Common myeloid progenitor, CD34-positive (primary cell): ENCODE results near the gene ZNF536.

Source experiments
- CTCF ChIA-PET: fragments of 350-600 bp; sonication (Branson Sonifier 250); formaldehyde crosslinking; loops from one replicate; lab custom pipeline; 2021; ENCODE audit warnings: antibody characterized with exemption; lab: Charles Lee
- POLR2A ChIA-PET: fragments of 350-600 bp; sonication (Branson Sonifier 250); formaldehyde crosslinking; loops from one replicate; lab custom pipeline; 2021; ENCODE audit warnings: antibody characterized with exemption; lab: Charles Lee
- DNase-seq, 3 donors: peaks; one replicate each; pipeline versions ENCODE4 v3.0.0 to v3.0.0-alpha.2; 2013
- H3K27ac ChIP-seq, 2 experiments: 1 replicate in 1 of 2; 2 replicates in 1 of 2; pipeline ENCODE4 v1.7.0; 2013; ENCODE audit warnings: inconsistent platforms in 2 of 2, low read length in 2 of 2, mild to moderate bottlenecking in 2 of 2, low read depth in 1 of 2, moderate library complexity in 1 of 2; ENCODE audit not compliant: severe bottlenecking in 2 of 2, insufficient read depth in 1 of 2, poor library complexity in 1 of 2
- H3K27me3 ChIP-seq, 5 experiments: replicated peaks in 2 of 5; 1 replicate in 3 of 5; 2 replicates in 2 of 5; pipeline versions ENCODE4 v1.6.1 to v1.7.0; 2013; ENCODE audit warnings: low read length in 4 of 5, mild to moderate bottlenecking in 2 of 5, moderate library complexity in 2 of 5, inconsistent platforms in 1 of 5; ENCODE audit not compliant: insufficient read depth in 5 of 5, control insufficient read depth in 4 of 5
- H3K36me3 ChIP-seq, 4 experiments: 1 replicate in 2 of 4; 2 replicates in 2 of 4; pipeline versions ENCODE4 v1.6.1 to v1.7.0; 2013; ENCODE audit warnings: low read length in 3 of 4, control low read depth in 1 of 4, mild to moderate bottlenecking in 1 of 4; ENCODE audit not compliant: control insufficient read depth in 4 of 4, insufficient read depth in 4 of 4
- H3K4me1 ChIP-seq, 4 experiments: 1 replicate in 3 of 4; 2 replicates in 1 of 4; pipeline versions ENCODE4 v1.6.1 to v1.7.1; 2013; ENCODE audit warnings: low read length in 3 of 4, mild to moderate bottlenecking in 3 of 4, control low read depth in 1 of 4, inconsistent platforms in 1 of 4, moderate library complexity in 1 of 4; ENCODE audit not compliant: control insufficient read depth in 4 of 4, insufficient read depth in 4 of 4; ENCODE audit errors: control extremely low read depth in 1 of 4
- H3K4me3 ChIP-seq, 7 experiments: 1 replicate in 4 of 7; 2 replicates in 3 of 7; pipeline versions ENCODE4 v1.5.1 to v1.7.0; 2013; ENCODE audit warnings: mild to moderate bottlenecking in 7 of 7, low read length in 6 of 7, moderate library complexity in 6 of 7, inconsistent platforms in 2 of 7, low read depth in 2 of 7, control low read depth in 1 of 7; ENCODE audit not compliant: insufficient read depth in 4 of 7, control insufficient read depth in 1 of 7; ENCODE audit errors: extremely low read depth in 1 of 7
- H3K9me3 ChIP-seq, 5 experiments: 1 replicate in 4 of 5; 2 replicates in 1 of 5; pipeline versions ENCODE4 v1.6.1 to v1.7.1; 2013; ENCODE audit warnings: low read length in 4 of 5, mild to moderate bottlenecking in 2 of 5, inconsistent platforms in 1 of 5, low read depth in 1 of 5, moderate library complexity in 1 of 5; ENCODE audit not compliant: control insufficient read depth in 4 of 5, insufficient read depth in 2 of 5; ENCODE audit errors: control extremely low read depth in 1 of 5
- WGBS: methylation state at CpG from one replicate; pipeline ENCODE4 v1.1.5; 2013; ENCODE audit not compliant: insufficient coverage; 5-methylcytosine and 5-hydroxymethylcytosine counted together

The ZNF536 gene

DNA sequence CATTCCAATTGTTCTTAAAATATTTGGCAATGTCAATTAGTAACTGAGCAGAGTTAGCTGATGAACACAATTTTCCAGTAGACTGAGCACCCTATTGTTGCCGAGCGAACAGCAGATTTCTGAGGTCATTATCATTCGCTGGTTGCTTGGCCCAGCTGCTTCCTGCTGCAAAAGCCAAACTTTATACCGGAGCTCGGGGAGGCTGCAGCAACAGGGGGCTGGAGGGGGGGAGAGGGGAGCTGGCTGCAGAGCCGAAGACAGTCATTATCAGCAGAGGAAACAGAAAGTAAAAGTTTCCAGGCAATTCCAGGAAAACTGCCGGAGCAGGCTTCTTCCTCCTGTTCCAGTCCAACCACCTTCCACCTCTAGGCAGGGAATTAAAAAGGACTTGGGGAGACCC lies 77.9 kb downstream of the ZNF536 start:
- Histone ChIP-seq H3K9me3 (no peaks in the 10 kb centered on the region), H3K4me1 (peaks cover 6 to 19% (median 11%) of the 10 kb centered on the region in 4 experiments), H3K27me3 (no peaks in the 10 kb centered on the region), H3K36me3 (no peaks in the 10 kb centered on the region), H3K4me3 (peak overlapping the region in 6 of 7 experiments; percentile 17 to 74 (median 38)), H3K27ac (no peak overlapping the region)
- ChIA-PET CTCF (no interaction called here), POLR2A (interaction anchor here (0.7 kb wide), 1 partner anchor 940 kb away, joined by 4 read pairs; no protein-coding TSS in a partner anchor)
- WGBS: 0% methylated on average over 5 of the region's 7 CpGs
- DNase-seq: peak; percentile 67 to 95 (median 91)

DNA sequence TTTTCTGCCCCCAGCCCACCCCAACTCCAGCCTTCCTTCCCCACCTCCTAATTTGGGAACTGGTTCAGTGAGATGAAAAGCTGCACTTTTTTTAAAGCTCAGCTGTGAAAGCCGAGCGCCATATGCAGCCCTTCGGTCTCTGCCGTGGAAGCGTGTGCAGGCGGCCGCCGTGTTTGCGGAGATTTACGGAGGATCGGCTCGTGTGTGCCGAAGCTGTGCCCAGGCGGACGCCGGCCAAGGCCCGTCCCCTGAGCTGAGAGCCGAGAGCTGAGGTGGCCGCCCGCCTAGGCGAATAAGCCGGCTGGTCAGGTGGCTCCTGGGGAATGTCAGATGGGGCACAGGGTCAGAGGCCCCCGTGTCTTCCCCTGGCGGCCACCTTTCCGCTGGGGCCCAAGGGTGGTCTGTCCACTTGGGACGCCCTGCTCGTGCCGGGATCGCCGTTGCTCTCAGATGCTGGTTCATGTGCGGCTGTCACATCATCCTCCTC lies 78.7 kb downstream of the ZNF536 start:
- H3K27ac ChIP-seq: no peak overlapping the region
- peaks cover 6 to 19% (median 11%) of the 10 kb centered on the region in 4 experiments for H3K4me1 ChIP-seq
- ChIA-PET CTCF (no interaction called here), POLR2A (no interaction called here)
- no peaks in the 10 kb centered on the region for H3K27me3 ChIP-seq
- no peak for DNase-seq
- H3K4me3 ChIP-seq: peak overlapping the region in 3 of 7 experiments; percentile 39 to 74 (median 70)
- H3K9me3 ChIP-seq: no peaks in the 10 kb centered on the region
- no peaks in the 10 kb centered on the region for H3K36me3 ChIP-seq
- WGBS: 85% methylated on average over 30 of the region's 31 CpGs

DNA sequence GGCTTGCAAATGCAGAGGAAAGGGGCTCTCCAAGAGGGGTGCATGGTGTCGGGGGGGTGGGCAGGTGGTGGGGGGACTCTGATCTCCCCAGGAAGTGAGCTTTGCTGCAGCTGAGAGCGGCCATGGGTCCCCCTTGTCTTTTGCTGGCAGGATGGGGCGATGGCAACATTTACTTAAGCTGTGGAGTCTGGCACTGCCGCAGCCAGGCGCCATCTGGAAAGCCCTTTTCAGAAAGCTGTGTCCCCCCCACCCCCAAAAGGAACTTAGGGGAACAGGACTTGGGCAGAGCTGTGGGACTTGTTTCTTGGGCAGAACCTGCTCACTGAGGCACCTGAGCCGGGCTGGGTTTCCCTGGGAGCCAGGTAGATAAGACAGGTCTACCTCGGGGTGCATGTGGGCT lies 80.7 kb downstream of the ZNF536 start:
- WGBS: 90% methylated on average over 3 of the region's 7 CpGs
- ChIA-PET POLR2A (no interaction called here), CTCF (no interaction called here)
- Histone ChIP-seq H3K4me3 (no peak overlapping the region), H3K27ac (no peak overlapping the region), H3K36me3 (no peaks in the 10 kb centered on the region), H3K27me3 (no peaks in the 10 kb centered on the region), H3K4me1 (peaks cover 6 to 19% (median 11%) of the 10 kb centered on the region in 4 experiments), H3K9me3 (no peaks in the 10 kb centered on the region)
- DNase-seq: no peak

DNA sequence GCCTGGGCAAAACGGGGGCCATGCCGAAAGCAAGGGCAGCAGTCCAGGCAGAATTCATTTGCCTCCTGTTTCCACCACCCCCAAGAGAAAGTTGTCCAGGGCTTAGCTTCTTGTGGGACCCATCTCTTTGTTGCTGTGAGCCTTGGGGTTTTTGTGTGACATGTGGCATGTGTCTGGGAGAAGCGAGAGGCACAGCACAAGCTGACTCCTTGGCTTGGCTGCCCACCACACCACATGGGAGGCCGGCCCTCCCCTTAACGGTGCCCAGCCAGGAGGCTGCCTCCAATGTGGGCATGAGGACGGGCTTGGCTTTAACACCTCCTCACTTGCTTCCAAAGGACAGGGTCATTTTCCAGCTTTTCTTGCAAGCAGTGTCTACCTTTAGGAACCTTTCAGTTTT lies 81.6 kb downstream of the ZNF536 start:
- H3K9me3 ChIP-seq: no peaks in the 10 kb centered on the region
- 92% methylated on average over 5 of the region's 6 CpGs for WGBS
- CTCF ChIA-PET: no interaction called here
- no peak overlapping the region for H3K27ac ChIP-seq
- H3K4me3 ChIP-seq: no peak overlapping the region
- peaks cover 6 to 19% (median 11%) of the 10 kb centered on the region in 4 experiments for H3K4me1 ChIP-seq
- no peaks in the 10 kb centered on the region for H3K27me3 ChIP-seq
- DNase-seq: no peak
- H3K36me3 ChIP-seq: no peaks in the 10 kb centered on the region
- POLR2A ChIA-PET: no interaction called here

DNA sequence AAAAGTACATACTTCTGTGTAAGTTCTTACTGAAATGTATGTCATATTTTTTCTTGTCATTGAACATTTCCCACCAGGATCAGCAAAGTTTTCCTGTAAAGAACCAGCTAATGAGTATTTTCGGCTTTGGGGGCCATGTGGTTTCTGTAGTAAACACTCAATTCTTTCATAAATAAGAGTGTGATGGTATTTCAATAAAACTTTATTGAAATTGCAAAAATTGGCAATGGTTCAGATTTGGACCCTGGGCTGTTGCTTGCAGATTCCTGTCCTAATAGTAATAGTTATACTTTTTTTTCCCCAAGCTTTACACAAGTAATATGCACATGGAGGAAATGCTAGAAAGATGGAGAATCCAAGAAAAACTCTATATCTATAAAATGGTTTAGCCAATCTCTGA lies 83.7 kb downstream of the ZNF536 start:
- POLR2A ChIA-PET: no interaction called here
- H3K27ac ChIP-seq: no peak overlapping the region
- H3K27me3 ChIP-seq: no peaks in the 10 kb centered on the region
- no CpG with 5 or more reads among the region's 1 CpG for WGBS
- no peak for DNase-seq
- CTCF ChIA-PET: no interaction called here
- no peaks in the 10 kb centered on the region for H3K36me3 ChIP-seq
- peaks cover 0 to 2% (median under 1%) of the 10 kb centered on the region in 4 experiments for H3K4me1 ChIP-seq
- peaks cover 0 to 3% (median 0%) of the 10 kb centered on the region in 5 experiments for H3K9me3 ChIP-seq
- H3K4me3 ChIP-seq: no peak overlapping the region

DNA sequence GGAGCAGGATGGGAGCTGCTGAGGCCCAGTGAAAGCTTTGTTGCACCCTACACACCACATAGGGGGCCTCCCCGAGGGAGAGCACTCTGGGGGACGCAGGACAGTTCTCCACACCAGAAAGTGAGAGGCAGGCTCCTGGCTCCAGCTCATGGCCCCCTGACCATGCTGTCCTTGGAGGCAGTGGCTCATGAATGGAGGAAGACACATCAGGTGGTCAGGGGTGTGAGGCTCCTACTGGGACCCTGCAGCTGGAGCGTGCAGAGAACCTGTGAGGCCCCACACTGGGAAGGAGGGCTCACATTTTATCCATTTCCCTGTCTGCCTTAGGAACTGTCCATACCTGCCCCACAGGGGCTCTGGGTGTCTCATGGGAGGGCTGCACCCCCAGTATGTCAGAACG lies 85.3 kb downstream of the ZNF536 start:
- Histone ChIP-seq H3K4me3 (no peak overlapping the region), H3K9me3 (peaks cover 0 to 3% (median 0%) of the 10 kb centered on the region in 5 experiments), H3K27me3 (no peaks in the 10 kb centered on the region), H3K36me3 (no peaks in the 10 kb centered on the region), H3K27ac (no peak overlapping the region), H3K4me1 (no peaks in the 10 kb centered on the region)
- ChIA-PET POLR2A (interaction anchor here (0.6 kb wide), 1 partner anchor 341 kb away, joined by 3 read pairs; no protein-coding TSS in a partner anchor), CTCF (no interaction called here)
- no peak for DNase-seq
- 94% methylated on average over 2 of the region's 4 CpGs for WGBS

DNA sequence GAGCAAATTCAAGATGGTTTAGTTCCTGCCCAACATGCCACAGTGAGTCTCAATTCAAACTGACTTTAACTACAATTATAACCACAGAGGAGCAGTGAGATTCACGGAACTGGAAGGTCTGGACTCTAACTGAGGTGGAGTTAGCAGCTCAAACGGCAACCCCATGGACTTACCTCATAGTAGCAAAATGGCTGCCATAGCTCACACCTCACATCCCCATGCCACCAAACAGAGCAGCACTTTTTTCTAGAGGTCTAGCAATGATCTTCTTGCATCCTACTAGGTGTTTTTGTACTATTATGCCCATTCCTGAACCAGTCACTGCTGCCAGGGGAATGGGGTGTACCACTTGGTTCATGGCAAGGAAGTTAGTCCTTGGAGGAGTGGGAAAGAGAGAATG lies 87.7 kb downstream of the ZNF536 start:
- Histone ChIP-seq H3K9me3 (peaks cover 0 to 3% (median 0%) of the 10 kb centered on the region in 5 experiments), H3K4me1 (no peaks in the 10 kb centered on the region), H3K36me3 (no peaks in the 10 kb centered on the region), H3K27ac (no peak overlapping the region), H3K4me3 (no peak overlapping the region), H3K27me3 (no peaks in the 10 kb centered on the region)
- ChIA-PET CTCF (no interaction called here), POLR2A (no interaction called here)
- WGBS: 100% methylated on average over 1 of the region's 2 CpGs
- no peak for DNase-seq
